ENCODE measurements around the gene C11orf58. TPM values are rescaled to one million over a fixed set of nuclear protein-coding genes. Genes with fewer than 3 reads are reported as not detected.

C11orf58 gene
- total RNA-seq, 4 donors from 2014 or later: 65.5 to 115 (median 99.9) TPM

DNA sequence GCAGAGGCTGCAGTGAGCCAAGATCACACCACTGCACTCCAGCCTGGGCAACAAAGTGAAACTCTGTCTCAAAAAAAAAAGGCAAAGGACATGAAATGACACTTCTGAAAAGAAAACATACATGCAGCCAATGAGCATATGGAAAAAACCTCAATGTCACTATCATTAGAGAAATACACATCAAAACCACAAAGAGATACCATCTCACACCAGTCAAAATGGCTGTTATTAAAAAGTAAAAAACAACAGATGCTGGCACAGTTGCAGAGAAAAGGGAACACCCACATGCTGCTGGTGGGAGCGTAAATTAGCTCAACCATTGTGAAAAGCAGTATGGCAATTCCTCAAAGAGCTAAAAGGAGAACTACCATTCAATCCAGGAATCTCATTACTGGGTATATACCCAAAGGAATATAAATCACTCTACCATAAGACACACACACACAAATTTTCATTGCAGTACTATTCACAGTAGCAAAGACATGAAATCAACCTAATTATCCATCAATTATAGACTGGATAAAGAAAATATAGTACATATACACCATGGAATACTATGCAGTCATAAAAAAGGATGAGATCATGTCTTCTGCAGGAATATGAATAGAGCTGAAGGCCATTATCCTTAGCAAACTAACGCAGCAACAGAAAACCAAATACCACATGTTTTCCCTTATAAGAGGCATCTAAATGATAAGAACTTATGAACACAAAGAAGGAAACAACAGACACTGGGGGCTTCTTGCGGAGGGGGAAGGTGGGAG is 15.7 kb upstream of the C11orf58 start:
- 63 to 82% methylated on average over 3 of the region's 3 CpGs for WGBS, 2 donors (ENCODE audit: low coverage in 1 of 2)
- intact Hi-C loops (cut with DNase I; ENCODE audit: low total_unique reads) (no loop called here), in situ Hi-C loops (cut with MboI; ENCODE audit: low pct_ligation_motif_present in 1 of 4, low pct_unique_long_range_greater_than_20kb in 1 of 4, low sequenced_read_pairs in 3 of 4) (no loop called here)
- DNase-seq: no peak
- Histone ChIP-seq H3K4me3 (no peak overlapping the region), H3K4me1 (no peaks in the 10 kb centered on the region), H3K36me3 (no peaks in the 10 kb centered on the region), H3K27me3 (no peaks in the 10 kb centered on the region), H3K27ac (no peak overlapping the region), H3K9me3 (no peaks in the 10 kb centered on the region)
- no peak for TF ChIP-seq POLR2A (IDR thresholded peaks at IDR 0.05)
- TF ChIP-seq EP300 (IDR thresholded peaks at IDR 0.05; ENCODE audit: low read depth): no peak
- TF ChIP-seq POLR2AphosphoS5 (IDR thresholded peaks at IDR 0.05): no peak
- TF ChIP-seq, protein P1, sequence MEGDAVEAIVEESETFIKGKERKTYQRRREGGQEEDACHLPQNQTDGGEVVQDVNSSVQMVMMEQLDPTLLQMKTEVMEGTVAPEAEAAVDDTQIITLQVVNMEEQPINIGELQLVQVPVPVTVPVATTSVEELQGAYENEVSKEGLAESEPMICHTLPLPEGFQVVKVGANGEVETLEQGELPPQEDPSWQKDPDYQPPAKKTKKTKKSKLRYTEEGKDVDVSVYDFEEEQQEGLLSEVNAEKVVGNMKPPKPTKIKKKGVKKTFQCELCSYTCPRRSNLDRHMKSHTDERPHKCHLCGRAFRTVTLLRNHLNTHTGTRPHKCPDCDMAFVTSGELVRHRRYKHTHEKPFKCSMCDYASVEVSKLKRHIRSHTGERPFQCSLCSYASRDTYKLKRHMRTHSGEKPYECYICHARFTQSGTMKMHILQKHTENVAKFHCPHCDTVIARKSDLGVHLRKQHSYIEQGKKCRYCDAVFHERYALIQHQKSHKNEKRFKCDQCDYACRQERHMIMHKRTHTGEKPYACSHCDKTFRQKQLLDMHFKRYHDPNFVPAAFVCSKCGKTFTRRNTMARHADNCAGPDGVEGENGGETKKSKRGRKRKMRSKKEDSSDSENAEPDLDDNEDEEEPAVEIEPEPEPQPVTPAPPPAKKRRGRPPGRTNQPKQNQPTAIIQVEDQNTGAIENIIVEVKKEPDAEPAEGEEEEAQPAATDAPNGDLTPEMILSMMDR (IDR thresholded peaks at IDR 0.05): no peak

DNA sequence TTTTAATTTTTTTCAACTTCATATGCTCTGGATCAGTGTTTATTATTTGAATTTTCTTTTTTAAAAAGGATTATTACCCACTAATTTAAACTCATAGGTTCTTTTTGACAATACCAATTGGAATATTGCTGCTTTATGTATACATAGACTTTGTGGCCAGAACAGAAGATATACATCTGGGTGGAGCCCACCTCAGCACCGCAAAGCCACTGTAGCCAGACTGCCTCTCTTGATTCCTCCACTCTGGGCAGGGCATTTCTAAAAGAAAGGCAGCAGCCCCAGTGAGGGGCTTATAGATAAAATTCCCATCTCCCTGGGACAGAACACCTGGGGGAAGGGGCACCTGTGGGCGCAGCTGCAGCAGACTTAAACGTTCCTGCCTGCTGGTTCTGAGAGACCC is 10.6 kb upstream of the C11orf58 start:
- intact Hi-C loops (cut with DNase I; ENCODE audit: low total_unique reads) (no loop called here), in situ Hi-C loops (cut with MboI; ENCODE audit: low pct_ligation_motif_present in 1 of 4, low pct_unique_long_range_greater_than_20kb in 1 of 4, low sequenced_read_pairs in 3 of 4) (no loop called here)
- TF ChIP-seq POLR2AphosphoS5 (IDR thresholded peaks at IDR 0.05): no peak
- TF ChIP-seq POLR2A (IDR thresholded peaks at IDR 0.05): no peak
- TF ChIP-seq, protein P1 (IDR thresholded peaks at IDR 0.05): no peak
- no peak for TF ChIP-seq EP300 (IDR thresholded peaks at IDR 0.05; ENCODE audit: low read depth)
- WGBS, 2 donors (ENCODE audit: low coverage in 1 of 2): 83 to 92% methylated on average over 1 to 3 of the region's 3 CpGs
- no peaks in the 10 kb centered on the region for H3K9me3 ChIP-seq
- no peaks in the 10 kb centered on the region for H3K36me3 ChIP-seq
- no peak overlapping the region for H3K27ac ChIP-seq
- DNase-seq: no peak
- H3K4me1 ChIP-seq: no peaks in the 10 kb centered on the region
- H3K27me3 ChIP-seq: no peaks in the 10 kb centered on the region
- H3K4me3 ChIP-seq: no peak overlapping the region

DNA sequence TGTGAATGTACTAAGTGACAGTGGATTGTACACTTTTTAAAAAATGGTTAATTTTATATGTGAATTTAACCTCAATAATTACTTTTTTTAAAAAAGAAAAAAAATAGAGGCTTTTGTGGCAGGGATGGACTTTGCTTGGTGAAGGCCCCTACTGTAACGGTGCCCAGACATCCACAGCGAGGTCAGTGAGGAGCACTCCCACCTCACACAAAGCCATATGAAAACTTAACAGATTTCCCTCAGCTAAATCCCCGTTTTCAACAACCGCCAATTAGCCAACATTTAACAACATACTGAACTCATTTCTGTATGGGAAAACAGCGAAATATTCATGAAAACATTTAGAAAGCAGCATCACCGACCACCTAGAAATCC is 642 bp upstream of the C11orf58 start:
- Histone ChIP-seq H3K4me3 (peak overlapping the region; percentile 75 to 97 (median 90)), H3K9me3 (no peaks in the 10 kb centered on the region), H3K4me1 (peaks cover 9 to 38% (median 29%) of the 10 kb centered on the region in 4 donors), H3K27me3 (no peaks in the 10 kb centered on the region), H3K36me3 (no peaks in the 10 kb centered on the region), H3K27ac (peak overlapping the region; percentile 91 to 99 (median 94))
- intact Hi-C loops (cut with DNase I; ENCODE audit: low total_unique reads) (no loop called here), in situ Hi-C loops (cut with MboI; ENCODE audit: low pct_ligation_motif_present in 1 of 4, low pct_unique_long_range_greater_than_20kb in 1 of 4, low sequenced_read_pairs in 3 of 4) (no loop called here)
- no peak for DNase-seq
- WGBS, 2 donors (ENCODE audit: low coverage in 1 of 2): 0% methylated on average over 2 to 6 of the region's 6 CpGs
- no peak for TF ChIP-seq EP300 (IDR thresholded peaks at IDR 0.05; ENCODE audit: low read depth)
- no peak for TF ChIP-seq POLR2A (IDR thresholded peaks at IDR 0.05)
- TF ChIP-seq, protein P1 (IDR thresholded peaks at IDR 0.05): no peak
- no peak for TF ChIP-seq POLR2AphosphoS5 (IDR thresholded peaks at IDR 0.05)

DNA sequence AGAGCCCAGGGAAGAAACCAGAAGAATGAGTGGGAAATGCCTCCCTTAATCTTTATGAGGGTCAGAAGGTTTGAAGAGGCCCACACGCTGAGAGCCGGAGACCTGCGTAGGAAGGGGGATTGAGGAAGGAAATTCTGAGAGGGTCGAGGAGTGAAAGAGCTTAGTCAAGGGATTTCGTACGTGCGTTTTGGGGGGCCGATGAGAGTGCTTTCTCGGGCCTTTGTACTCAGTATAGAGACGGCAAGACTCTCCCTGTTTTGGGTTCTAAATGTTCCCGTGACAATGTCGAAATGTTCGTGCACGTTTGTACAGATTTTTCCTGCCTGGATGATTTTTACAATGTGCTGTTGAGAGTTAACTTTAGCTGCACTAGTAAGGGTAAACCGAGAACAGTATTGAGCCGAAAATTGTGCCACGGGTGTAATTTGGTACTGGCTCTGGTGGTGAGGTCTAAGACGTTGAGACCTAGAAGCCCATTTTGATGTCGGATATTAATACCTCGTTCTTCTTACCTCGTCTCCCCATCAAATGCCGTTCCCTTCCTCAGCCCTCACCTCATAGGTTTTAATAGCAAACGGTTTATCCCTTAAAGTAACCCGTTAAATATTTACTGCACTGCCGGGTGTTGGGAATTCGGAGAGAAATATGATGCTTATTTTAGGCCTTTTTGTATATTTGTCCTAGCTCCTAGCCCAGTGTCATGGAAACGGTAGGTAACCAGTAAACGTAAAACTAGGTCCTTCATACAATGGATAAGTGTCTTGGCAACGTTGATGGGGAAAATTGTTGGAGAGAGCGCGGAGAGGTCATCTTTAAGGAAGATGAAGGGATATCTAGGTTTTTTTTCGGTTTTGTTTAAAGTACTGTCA is 734 bp downstream of the C11orf58 start:
- H3K27me3 ChIP-seq: no peaks in the 10 kb centered on the region
- H3K9me3 ChIP-seq: no peaks in the 10 kb centered on the region
- TF ChIP-seq, protein P1 (IDR thresholded peaks at IDR 0.05): peak in 1 of 5 experiments; percentile 7
- TF ChIP-seq EP300 (IDR thresholded peaks at IDR 0.05; ENCODE audit: low read depth) (no peak), POLR2A (IDR thresholded peaks at IDR 0.05) (no peak), POLR2AphosphoS5 (IDR thresholded peaks at IDR 0.05) (no peak)
- H3K4me3 ChIP-seq: peak overlapping the region; percentile 75 to 97 (median 90)
- no peaks in the 10 kb centered on the region for H3K36me3 ChIP-seq
- H3K4me1 ChIP-seq: peaks cover 9 to 44% (median 29%) of the 10 kb centered on the region in 4 donors
- 4 to 7% methylated on average over 22 to 32 of the region's 32 CpGs for WGBS, 2 donors (ENCODE audit: low coverage in 1 of 2)
- intact Hi-C loops (cut with DNase I; ENCODE audit: low total_unique reads): no loop called here
- in situ Hi-C loops (cut with MboI; ENCODE audit: low pct_ligation_motif_present in 1 of 4, low pct_unique_long_range_greater_than_20kb in 1 of 4, low sequenced_read_pairs in 3 of 4): no loop called here
- no peak for DNase-seq
- H3K27ac ChIP-seq: peak overlapping the region; percentile 91 to 99 (median 94)

Data from transverse colon (tissue), 4 donors.